K562 (cell line): Measurements from ENCODE around the gene LLGL1. TPM values are rescaled to one million over a fixed set of nuclear protein-coding genes. Genes with fewer than 3 reads are reported as not detected.

Source experiments
- ATAC-seq: fragments of 200-7000 bp; cut with Tn5 transposase; 3 replicates; pipeline ENCODE4 v1.9.1; 2020; ENCODE audit warnings: moderate library complexity
- BruUV-seq: library from RNA; stranded (reverse); fragments of 400-500 nt; replicated peaks from 2 replicates; lab custom pipeline; 2021; lab: Mats Ljungman, UMichigan
- CTCF ChIA-PET: fragments of 300-600 bp; formaldehyde crosslinking; extraction: SDS; loops from one replicate; lab custom pipeline; 2021; ENCODE audit warnings: low intra/inter-chr PET ratio; lab: Yijun Ruan, JAX
- POLR2A ChIA-PET: fragments of 300-600, 350-650 bp; sonication (Branson Sonifier 250); formaldehyde crosslinking; extraction: SDS; loops from one replicate; lab custom pipeline; 2021; ENCODE audit warnings: antibody characterized with exemption, inconsistent platforms; lab: Yijun Ruan, JAX
- DNase-seq, 4 experiments: peaks; one replicate each; pipeline versions ENCODE4 v3.0.0 to v3.0.0-alpha.2; 2011 to 2018; ENCODE audit warnings: low spot score in 3 of 4, mixed read lengths in 3 of 4; ENCODE audit errors: extremely low read depth in 1 of 4
- FAIRE-seq: peaks from 2 replicates; lab custom pipeline; 2011; peaks lifted over from hg19 to GRCh38; lab: Jason Lieb, UNC
- H2AFZ ChIP-seq: 2 replicates; pipeline ENCODE4 v1.6.0; 2011; ENCODE audit warnings: low read depth, low read length, control low read depth, inconsistent platforms
- H3K27ac ChIP-seq: fragments of 200-600 bp; 3 replicates; pipeline ENCODE4 v1.8.0; 2011; ENCODE audit warnings: low read depth, mild to moderate bottlenecking, control low read depth, inconsistent platforms, low read length, moderate library complexity, mixed read lengths; ENCODE audit errors: extremely low read depth
- H3K27me3 ChIP-seq, 2 experiments: fragments of 300-600 bp in 1 of 2; 2 replicates in 1 of 2; 3 replicates in 1 of 2; pipeline versions ENCODE4 v1.6.0 to v1.8.0; 2011; ENCODE audit warnings: inconsistent platforms in 2 of 2, low read length in 2 of 2, mild to moderate bottlenecking in 1 of 2, mixed read lengths in 1 of 2, moderate library complexity in 1 of 2; ENCODE audit not compliant: control insufficient read depth in 2 of 2, insufficient read depth in 2 of 2
- H3K36me3 ChIP-seq: fragments of 300-600 bp; 3 replicates; pipeline ENCODE4 v1.8.0; 2011; ENCODE audit warnings: mild to moderate bottlenecking, low read length, inconsistent platforms; ENCODE audit not compliant: control insufficient read depth, insufficient read depth
- H3K4me1 ChIP-seq, 2 experiments: fragments of 200-600 bp in 1 of 2; replicated peaks in 1 of 2; 2 replicates in 1 of 2; 3 replicates in 1 of 2; pipeline versions ENCODE4 v1.5.1 to v1.8.0; 2011; ENCODE audit warnings: inconsistent platforms in 2 of 2, low read length in 2 of 2, mild to moderate bottlenecking in 1 of 2, mixed read lengths in 1 of 2, moderate library complexity in 1 of 2; ENCODE audit not compliant: control insufficient read depth in 2 of 2, insufficient read depth in 2 of 2
- H3K4me2 ChIP-seq: 2 replicates; pipeline ENCODE4 v1.6.1; 2011; ENCODE audit warnings: low read length, control low read depth, inconsistent platforms, mixed read lengths; ENCODE audit not compliant: insufficient read depth
- H3K4me3 ChIP-seq: fragments of 200-600 bp; sonication (generic), shearing (Covaris generic); 2 replicates; pipeline ENCODE4 v1.5.1; 2016; ENCODE audit warnings: control low read depth, inconsistent platforms
- H3K79me2 ChIP-seq: fragments of 200-600 bp; 3 replicates; pipeline ENCODE4 v1.8.0; 2011; ENCODE audit warnings: low read length, inconsistent platforms; ENCODE audit not compliant: control insufficient read depth, insufficient read depth
- H3K9ac ChIP-seq, 2 experiments: 2 replicates each; pipeline versions ENCODE4 v1.6.0 to v1.6.1; 2011; ENCODE audit warnings: low read depth in 2 of 2, low read length in 2 of 2, control low read depth in 1 of 2, inconsistent platforms in 1 of 2, mild to moderate bottlenecking in 1 of 2, mixed read lengths in 1 of 2; ENCODE audit not compliant: insufficient read depth in 1 of 2
- H3K9me1 ChIP-seq: one replicate; pipeline ENCODE4 v1.6.0; 2011; ENCODE audit warnings: inconsistent platforms, mild to moderate bottlenecking, low read length, moderate library complexity; ENCODE audit not compliant: control insufficient read depth, insufficient read depth
- H3K9me3 ChIP-seq: replicated peaks from 2 replicates; pipeline ENCODE4 v1.5.1; 2011; ENCODE audit warnings: low read depth, low read length, inconsistent platforms; ENCODE audit not compliant: control insufficient read depth, insufficient read depth
- H4K20me1 ChIP-seq: replicated peaks from 2 replicates; pipeline ENCODE4 v1.6.1; 2011; ENCODE audit warnings: low read length, inconsistent platforms, mixed read lengths; ENCODE audit not compliant: control insufficient read depth, insufficient read depth
- ARHGAP35 ChIP-seq: fragments of 450-650 bp; IDR thresholded peaks from 2 replicates; pipeline ENCODE4 v1.6.1; 2018; ENCODE audit not compliant: partially characterized antibody
- CCNT2 ChIP-seq: IDR thresholded peaks from 2 replicates; pipeline ENCODE4 v1.6.1; 2011; ENCODE audit warnings: borderline replicate concordance, low read depth, mild to moderate bottlenecking, moderate library complexity, mixed read lengths, low read length; ENCODE audit not compliant: insufficient read length; ENCODE audit errors: extremely low read depth
- CREB1 ChIP-seq, 2 experiments: sonication (generic) in 1 of 2; formaldehyde crosslinking in 1 of 2; IDR thresholded peaks; 2 replicates each; pipeline versions ENCODE4 v1.6.1 to v1.8.0; 2012 to 2022; ENCODE audit warnings: inconsistent platforms in 1 of 2, mild to moderate bottlenecking in 1 of 2, missing genetic modification reagents in 1 of 2, moderate library complexity in 1 of 2
- DNMT1 ChIP-seq: fragments of 450-650 bp; IDR thresholded peaks from 2 replicates; pipeline ENCODE4 v1.6.1; 2016; ENCODE audit warnings: antibody characterized with exemption, mild to moderate bottlenecking
- MYBL2 ChIP-seq, 2 experiments: fragments of 450-650 bp in 1 of 2; sonication (generic) in 1 of 2; formaldehyde crosslinking in 1 of 2; IDR thresholded peaks; 2 replicates each; pipeline versions ENCODE4 v1.6.1 to v1.8.1; 2017 to 2022; ENCODE audit warnings: borderline replicate concordance in 1 of 2, inconsistent platforms in 1 of 2, low read depth in 1 of 2, mild to moderate bottlenecking in 1 of 2, missing genetic modification reagents in 1 of 2, moderate library complexity in 1 of 2
- OTX1 ChIP-seq: fragments of 450-650 bp; formaldehyde crosslinking; IDR thresholded peaks from 2 replicates; pipeline ENCODE4 v1.4.0; 2022; ENCODE audit warnings: mild to moderate bottlenecking
- SNAPC5 ChIP-seq: fragments of 250-450 bp; sonication (Bioruptor Pico); IDR thresholded peaks from 2 replicates; pipeline ENCODE4 v1.8.0; 2021; ENCODE audit warnings: moderate library complexity, mild to moderate bottlenecking, inconsistent platforms
- USF1 ChIP-seq: sonication (generic); formaldehyde crosslinking; IDR thresholded peaks from 2 replicates; pipeline ENCODE4 v1.9.0; 2022; ENCODE audit warnings: mild to moderate bottlenecking, missing genetic modification reagents
- ZKSCAN1 ChIP-seq: fragments of 150-350 bp; IDR thresholded peaks from 2 replicates; pipeline ENCODE4 v1.6.1; 2016; ENCODE audit warnings: low read depth, low read length
- ZKSCAN8 ChIP-seq: fragments of 200-800 bp; sonication (Bioruptor generic); IDR thresholded peaks from 2 replicates; pipeline ENCODE4 v1.6.1; 2016; ENCODE audit warnings: missing genetic modification characterization, missing compliant biosample characterization
- WGBS: fragments of 100-300 bp; shearing (Covaris generic); methylation state at CpG from one replicate; pipeline ENCODE4 v1.1.6; 2016; ENCODE audit warnings: low coverage, mixed read lengths; ENCODE audit not compliant: insufficient coverage; ENCODE audit errors: missing lambda C conversion rate; 5-methylcytosine and 5-hydroxymethylcytosine counted together
- in situ Hi-C: fragments of 300-500 bp; cut with MboI; formaldehyde crosslinking; loops from 4 replicates; pipeline ENCODE4 v1.15.0; 2018; ENCODE audit warnings: inconsistent platforms, mixed read lengths
- intact Hi-C: fragments of 100-400 bp; cut with micrococcal nuclease; formaldehyde crosslinking; loops from 2 replicates; pipeline ENCODE4 v1.14.2; 2022
- polyA plus RNA-seq, 8 experiments: library from polyadenylated mRNA; depleted of rRNA in 4 of 8; stranded (reverse) in 5 of 8; unstranded in 3 of 8; fragments of >200 nt; fragmentation: Nextera tagmentation in 2 of 8; fragmentation: Illumina TruSeq in 1 of 8; extraction: Ambion mirVana in 2 of 8; extraction: Trizol in 1 of 8; gene quantifications; 2 replicates each; pipeline versions ENCODE4 v1.2.1 to v1.2.3, GENCODE V29; 2011 to 2014; ENCODE audit warnings: inconsistent platforms in 1 of 8, missing spikeins in 1 of 8
- total RNA-seq, 7 experiments: library from RNA; depleted of rRNA in 6 of 7; stranded (reverse); fragments of >200 nt in 6 of 7; fragmentation: Illumina TruSeq in 2 of 7; extraction: Trizol in 2 of 7; gene quantifications; 2 replicates each; pipeline versions ENCODE4 v1.2.1 to v1.2.3, GENCODE V29; 2011 to 2021; ENCODE audit warnings: low replicate concordance in 1 of 7
- TF ChIP-seq, protein P1 (sequence below): fragments of 450-650 bp; formaldehyde crosslinking; IDR thresholded peaks from 2 replicates; pipeline ENCODE4 v1.4.0; 2022; ENCODE audit warnings: mild to moderate bottlenecking, moderate library complexity
- TF ChIP-seq, protein P2 (sequence below): sonication (generic); formaldehyde crosslinking; IDR thresholded peaks from 2 replicates; pipeline ENCODE4 v1.5.0; 2020; ENCODE audit warnings: missing genetic modification reagents

LLGL1 gene
- total and polyA plus RNA-seq, 9 of the 15 experiments (the other 6 are each of a cell fraction or from before 2014, with no cell fraction given), result 0.11 to 12.9 (median 5.3) TPM; not detected in 1

GRCh38 chr17:18256351-18256750 is 30.9 kb downstream of the LLGL1 start:
- in situ Hi-C loops, result no loop called here
- no peaks in the 10 kb centered on the region for H3K9me3 ChIP-seq
- H3K4me2 ChIP-seq, result no peak overlapping the region
- no peaks in the 10 kb centered on the region for H4K20me1 ChIP-seq
- H3K27me3 ChIP-seq, result no peaks in the 10 kb centered on the region
- FAIRE-seq, result no peak
- H3K9ac ChIP-seq, result peak overlapping the region in 1 of 2 experiments; percentile 93; a peak in 2 of 4 replicates
- peaks cover 38% of the 10 kb centered on the region; the same call in 1 of the 3 replicates for H3K36me3 ChIP-seq
- TF ChIP-seq ARHGAP35, result no peak
- TF ChIP-seq CCNT2, result no peak
- no peak for TF ChIP-seq MYBL2 (IDR thresholded peaks at IDR 0.05; ENCODE audit: low read depth)
- TF ChIP-seq MYBL2 (CRISPR knock-in tag; IDR thresholded peaks at IDR 0.05; ENCODE audit: borderline replicate concordance), result no peak
- TF ChIP-seq, all 486 proteins: peak for 0
- Histone ChIP-seq H3K79me2 (peaks cover 21% of the 10 kb centered on the region), H3K4me1 (peaks cover 14 to 52% of the 10 kb centered on the region in 2 experiments; a peak in 4 of 5 replicates), H3K4me3 (no peak overlapping the region), H2AFZ (no peak overlapping the region), H3K27ac (no peak overlapping the region), H3K9me1 (no peaks in the 10 kb centered on the region)
- BruUV-seq, result no TSS peak
- POLR2A ChIA-PET, result interaction anchor here (0.9 kb wide), 2 partner anchors 15 to 65 kb away, joined by 3 read pairs; no protein-coding TSS in a partner anchor
- WGBS, result 88% methylated on average over 7 of the region's 11 CpGs
- CTCF ChIA-PET, result no interaction called here
- intact Hi-C loops, result no loop called here
- no peak for DNase-seq
- ATAC-seq, result no peak

DNA sequence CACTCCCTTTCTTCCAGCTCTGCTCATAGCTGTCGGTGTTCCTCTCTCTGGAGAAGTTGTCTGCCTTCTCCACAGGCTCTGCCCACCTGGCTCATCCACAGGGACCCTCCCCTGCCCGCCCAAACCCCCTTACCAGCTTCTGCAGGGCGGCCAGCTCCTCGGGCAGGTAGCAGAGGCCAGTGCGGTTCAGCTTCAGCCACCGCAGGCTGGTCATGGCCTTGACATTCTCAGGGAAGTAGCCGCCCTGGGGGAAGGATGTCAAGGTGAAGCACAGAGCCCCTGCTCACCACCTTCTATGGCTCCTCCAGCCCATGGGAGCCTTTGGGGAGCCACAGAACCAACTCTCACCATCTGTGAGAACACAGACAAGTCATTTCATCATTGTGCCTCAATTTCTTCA is 31.3 kb downstream of the LLGL1 start:
- BruUV-seq, result no TSS peak
- 93% methylated on average over 3 of the region's 7 CpGs for WGBS
- Histone ChIP-seq H3K36me3 (peaks cover 35% of the 10 kb centered on the region; the same call in 1 of the 3 replicates), H2AFZ (no peak overlapping the region), H3K4me1 (peaks cover 18 to 56% of the 10 kb centered on the region in 2 experiments; a peak in 4 of 5 replicates), H3K79me2 (peaks cover 23% of the 10 kb centered on the region), H3K4me3 (no peak overlapping the region), H4K20me1 (no peaks in the 10 kb centered on the region), H3K9me1 (no peaks in the 10 kb centered on the region), H3K4me2 (no peak overlapping the region), H3K9ac (peak overlapping the region in 1 of 2 experiments; percentile 93; a peak in 2 of 4 replicates), H3K9me3 (no peaks in the 10 kb centered on the region), H3K27ac (no peak overlapping the region), H3K27me3 (no peaks in the 10 kb centered on the region)
- ATAC-seq, result no peak
- intact Hi-C loops (no loop called here), in situ Hi-C loops (no loop called here)
- ChIA-PET CTCF (no interaction called here), POLR2A (interaction anchor here (0.9 kb wide), 2 partner anchors 15 to 65 kb away, joined by 3 read pairs; no protein-coding TSS in a partner anchor)
- FAIRE-seq, result no peak
- DNase-seq, result no peak
- TF ChIP-seq CREB1 (IDR thresholded peaks at IDR 0.05) (no peak), CREB1 (CRISPR knock-in tag; IDR thresholded peaks at IDR 0.05) (no peak), OTX1 (no peak), ZKSCAN8 (CRISPR knock-in tag) (no peak), SNAPC5 (CRISPR knock-in tag) (no peak), ZKSCAN1 (no peak), DNMT1 (no peak), USF1 (CRISPR knock-in tag) (no peak)
- TF ChIP-seq, protein P1, sequence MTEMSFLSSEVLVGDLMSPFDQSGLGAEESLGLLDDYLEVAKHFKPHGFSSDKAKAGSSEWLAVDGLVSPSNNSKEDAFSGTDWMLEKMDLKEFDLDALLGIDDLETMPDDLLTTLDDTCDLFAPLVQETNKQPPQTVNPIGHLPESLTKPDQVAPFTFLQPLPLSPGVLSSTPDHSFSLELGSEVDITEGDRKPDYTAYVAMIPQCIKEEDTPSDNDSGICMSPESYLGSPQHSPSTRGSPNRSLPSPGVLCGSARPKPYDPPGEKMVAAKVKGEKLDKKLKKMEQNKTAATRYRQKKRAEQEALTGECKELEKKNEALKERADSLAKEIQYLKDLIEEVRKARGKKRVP (CRISPR knock-in tag), result no peak
- TF ChIP-seq, protein P2, sequence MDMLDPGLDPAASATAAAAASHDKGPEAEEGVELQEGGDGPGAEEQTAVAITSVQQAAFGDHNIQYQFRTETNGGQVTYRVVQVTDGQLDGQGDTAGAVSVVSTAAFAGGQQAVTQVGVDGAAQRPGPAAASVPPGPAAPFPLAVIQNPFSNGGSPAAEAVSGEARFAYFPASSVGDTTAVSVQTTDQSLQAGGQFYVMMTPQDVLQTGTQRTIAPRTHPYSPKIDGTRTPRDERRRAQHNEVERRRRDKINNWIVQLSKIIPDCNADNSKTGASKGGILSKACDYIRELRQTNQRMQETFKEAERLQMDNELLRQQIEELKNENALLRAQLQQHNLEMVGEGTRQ (CRISPR knock-in tag), result no peak
